ENCODE results near the gene OR52I2. TPM values are rescaled to one million over a fixed set of nuclear protein-coding genes. Genes with fewer than 3 reads are reported as not detected.

Gene OR52I2
- total RNA-seq (not detected), polyA plus RNA-seq (not detected)

DNA sequence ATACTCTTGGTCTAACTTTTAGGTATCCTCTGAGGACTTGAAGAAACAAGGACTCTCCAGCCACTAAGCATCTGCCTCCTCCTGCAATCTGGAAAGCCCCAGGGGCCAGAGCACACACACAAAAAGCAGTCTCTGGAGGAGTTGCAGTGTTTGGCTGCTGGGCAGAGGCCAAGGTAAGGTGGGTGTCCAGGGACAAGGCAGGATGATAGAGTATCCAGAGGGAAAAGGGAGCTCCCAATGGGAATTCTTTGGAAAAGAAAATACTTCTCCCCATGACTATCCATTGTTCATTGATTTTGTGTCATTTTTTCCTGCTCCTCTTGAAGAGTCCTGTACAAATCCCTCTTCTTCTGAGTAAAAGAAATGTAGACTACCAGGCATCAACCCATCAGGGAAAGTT is at the start of gene OR52I2:
Gene OR52I2, plus strand, starts transcription at position 301 of the 400 bp plus-strand sequence.
- H3K36me3 ChIP-seq (ENCODE audit: insufficient read depth, low read length): no peaks in the 10 kb centered on the region
- ChIA-PET CTCF (no interaction called here), POLR2A (no interaction called here)
- Mint-ChIP-seq H3K9me3 (peaks cover 0 to 1% (median 0%) of the 10 kb centered on the region in 5 donors), H3K4me3 (no peak within 1 kb of the TSS), H3K27ac (no peak within 1 kb of the TSS), H3K36me3 (peaks cover 0 to 4% (median 0%) of the 10 kb centered on the region in 3 donors), H3K4me1 (no peaks in the 10 kb centered on the region), H3K27me3 (peaks cover 7 to 66% of the 10 kb centered on the region in 2 donors)
- no peaks in the 10 kb centered on the region for H3K27me3 ChIP-seq (ENCODE audit: insufficient read depth, low read length, poor library complexity, severe bottlenecking)
- H3K4me3 ChIP-seq (ENCODE audit: low read length): no peak within 1 kb of the TSS
- H3K27ac ChIP-seq (ENCODE audit: low read depth, low read length): no peak within 1 kb of the TSS
- no peak for DNase-seq
- H3K4me1 ChIP-seq (ENCODE audit: insufficient read depth, low read length): no peaks in the 10 kb centered on the region
- no peaks in the 10 kb centered on the region for H3K9me3 ChIP-seq (ENCODE audit: low read length)

DNA sequence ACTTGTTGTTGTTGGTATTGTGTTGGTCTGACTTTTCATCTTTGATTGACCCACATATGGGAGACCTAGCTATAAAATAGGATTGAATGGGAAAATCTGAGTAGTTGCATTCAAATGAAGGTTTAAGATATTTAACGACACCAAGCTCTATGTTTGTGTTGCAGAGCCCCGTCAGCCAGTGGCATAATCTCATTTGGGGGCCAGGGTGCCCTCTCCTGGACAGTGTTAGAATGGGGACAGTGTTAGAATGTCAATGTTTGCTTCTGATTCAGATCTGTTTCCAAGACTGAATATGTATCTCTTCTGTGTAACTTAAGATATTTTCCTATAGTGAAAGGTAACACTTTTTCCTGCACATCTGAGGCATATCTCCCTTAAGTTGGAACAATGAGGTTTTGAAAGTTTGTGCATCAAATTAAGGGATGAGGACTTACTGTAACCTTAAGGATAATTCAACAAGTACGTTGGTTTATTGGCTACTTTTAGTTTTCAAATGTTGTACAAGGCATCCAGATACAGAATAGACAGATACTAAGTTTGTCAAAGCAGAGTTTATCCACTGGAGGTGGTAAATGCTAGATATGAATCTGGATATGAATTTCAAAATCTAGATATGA is 41.8 kb upstream of the OR52I2 start:
- H3K4me1 Mint-ChIP-seq: no peaks in the 10 kb centered on the region
- no peak overlapping the region for H3K27ac Mint-ChIP-seq
- H3K27me3 Mint-ChIP-seq: peaks cover 10 to 19% of the 10 kb centered on the region in 2 donors
- Histone ChIP-seq H3K27me3 (ENCODE audit: insufficient read depth, low read length, poor library complexity, severe bottlenecking) (no peaks in the 10 kb centered on the region), H3K4me3 (ENCODE audit: low read length) (no peak overlapping the region), H3K36me3 (ENCODE audit: insufficient read depth, low read length) (no peaks in the 10 kb centered on the region), H3K27ac (ENCODE audit: low read depth, low read length) (no peak overlapping the region), H3K4me1 (ENCODE audit: insufficient read depth, low read length) (no peaks in the 10 kb centered on the region), H3K9me3 (ENCODE audit: low read length) (no peaks in the 10 kb centered on the region)
- no peak overlapping the region for H3K4me3 Mint-ChIP-seq
- no peaks in the 10 kb centered on the region for H3K9me3 Mint-ChIP-seq
- POLR2A ChIA-PET: no interaction called here
- CTCF ChIA-PET: interaction anchor here (0.7 to 7.8 kb wide), 5 partner anchors 15 to 361 kb away, joined by 3 to 83 read pairs (median 4); no protein-coding TSS in a partner anchor
- H3K36me3 Mint-ChIP-seq: no peaks in the 10 kb centered on the region
- peak in 4 of 5 donors; percentile 6 to 23 (median 18) for DNase-seq

DNA sequence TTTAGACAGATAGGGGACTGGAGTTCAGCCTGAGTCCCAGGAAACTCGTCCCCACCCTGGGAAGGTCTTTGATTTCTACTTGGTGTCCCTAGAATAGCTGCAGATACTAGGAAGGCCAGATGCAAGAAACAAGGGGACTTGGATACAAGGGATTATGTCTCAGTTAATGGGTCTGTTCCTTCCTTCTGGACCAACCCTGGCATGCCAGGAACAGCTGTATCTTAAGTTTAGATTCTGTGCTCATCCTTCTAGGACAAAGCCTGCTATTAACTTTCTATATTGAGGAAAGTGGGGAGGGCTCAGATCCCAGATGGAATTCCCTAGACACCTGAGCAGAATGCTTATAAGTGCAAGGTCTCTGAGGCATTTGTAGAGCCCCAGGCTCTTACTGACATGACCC is 40.5 kb upstream of the OR52I2 start:
- Histone ChIP-seq H3K4me3 (ENCODE audit: low read length) (no peak overlapping the region), H3K9me3 (ENCODE audit: low read length) (no peaks in the 10 kb centered on the region), H3K27ac (ENCODE audit: low read depth, low read length) (no peak overlapping the region), H3K4me1 (ENCODE audit: insufficient read depth, low read length) (no peaks in the 10 kb centered on the region), H3K27me3 (ENCODE audit: insufficient read depth, low read length, poor library complexity, severe bottlenecking) (no peaks in the 10 kb centered on the region), H3K36me3 (ENCODE audit: insufficient read depth, low read length) (no peaks in the 10 kb centered on the region)
- Mint-ChIP-seq H3K9me3 (no peaks in the 10 kb centered on the region), H3K4me3 (no peak overlapping the region), H3K4me1 (no peaks in the 10 kb centered on the region), H3K36me3 (no peaks in the 10 kb centered on the region), H3K27ac (no peak overlapping the region), H3K27me3 (peaks cover 10 to 14% of the 10 kb centered on the region in 2 donors)
- no peak for DNase-seq
- ChIA-PET POLR2A (no interaction called here), CTCF (interaction anchor here (7.8 kb wide), 1 partner anchor 355 kb away, joined by 83 read pairs; no protein-coding TSS in a partner anchor)

DNA sequence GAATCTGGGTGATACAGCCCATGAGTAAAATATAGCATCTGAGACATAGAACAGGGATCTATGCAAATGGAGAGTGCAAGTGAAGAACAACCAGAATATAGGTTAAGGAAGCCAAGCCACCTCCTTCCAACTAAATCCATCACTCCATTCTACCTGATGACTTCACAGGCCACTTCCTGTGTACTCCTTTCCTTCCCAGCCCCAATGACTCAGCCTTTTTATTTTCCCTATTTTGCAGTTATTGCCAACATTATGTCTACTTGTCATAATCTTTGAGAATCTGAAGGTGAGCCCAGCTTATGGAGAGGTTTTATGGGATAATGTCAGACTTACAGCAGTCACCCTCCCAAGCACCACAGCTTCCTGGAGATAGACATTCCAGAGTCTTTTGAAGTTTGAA is 38.0 kb upstream of the OR52I2 start:
- Histone ChIP-seq H3K4me1 (ENCODE audit: insufficient read depth, low read length) (no peaks in the 10 kb centered on the region), H3K4me3 (ENCODE audit: low read length) (no peak overlapping the region), H3K9me3 (ENCODE audit: low read length) (no peaks in the 10 kb centered on the region), H3K27me3 (ENCODE audit: insufficient read depth, low read length, poor library complexity, severe bottlenecking) (no peaks in the 10 kb centered on the region), H3K27ac (ENCODE audit: low read depth, low read length) (no peak overlapping the region), H3K36me3 (ENCODE audit: insufficient read depth, low read length) (no peaks in the 10 kb centered on the region)
- no peak for DNase-seq
- ChIA-PET CTCF (interaction anchor here (7.8 kb wide), 1 partner anchor 358 kb away, joined by 83 read pairs; no protein-coding TSS in a partner anchor), POLR2A (no interaction called here)
- H3K9me3 Mint-ChIP-seq: no peaks in the 10 kb centered on the region
- H3K27ac Mint-ChIP-seq: no peak overlapping the region
- no peaks in the 10 kb centered on the region for H3K36me3 Mint-ChIP-seq
- H3K4me1 Mint-ChIP-seq: no peaks in the 10 kb centered on the region
- peaks cover 12 to 18% of the 10 kb centered on the region in 2 donors for H3K27me3 Mint-ChIP-seq
- H3K4me3 Mint-ChIP-seq: no peak overlapping the region

GRCh38 chr11:4544891-4545290 is 36.7 kb upstream of the OR52I2 start, which contains the start of gene OR52M1:
Gene OR52M1, plus strand, starts transcription at chr11:4545191. Its CDS starts 0 bp downstream, at chr11:4545191.
- H3K27ac Mint-ChIP-seq: peak within 1 kb of the TSS in 1 of 8 donors; percentile 16
- DNase-seq: no peak
- H3K9me3 Mint-ChIP-seq: no peaks in the 10 kb centered on the region
- H3K4me3 ChIP-seq (ENCODE audit: low read length): no peak within 1 kb of the TSS
- no peaks in the 10 kb centered on the region for H3K4me1 Mint-ChIP-seq
- no peaks in the 10 kb centered on the region for H3K36me3 Mint-ChIP-seq
- no peaks in the 10 kb centered on the region for H3K9me3 ChIP-seq (ENCODE audit: low read length)
- H3K4me1 ChIP-seq (ENCODE audit: insufficient read depth, low read length): no peaks in the 10 kb centered on the region
- peaks cover 10 to 20% of the 10 kb centered on the region in 2 donors for H3K27me3 Mint-ChIP-seq
- H3K27me3 ChIP-seq (ENCODE audit: insufficient read depth, low read length, poor library complexity, severe bottlenecking): no peaks in the 10 kb centered on the region
- ChIA-PET CTCF (interaction anchor here (7.8 kb wide), 1 partner anchor 359 kb away, joined by 83 read pairs; no protein-coding TSS in a partner anchor), POLR2A (no interaction called here)
- no peak within 1 kb of the TSS for H3K27ac ChIP-seq (ENCODE audit: low read depth, low read length)
- no peaks in the 10 kb centered on the region for H3K36me3 ChIP-seq (ENCODE audit: insufficient read depth, low read length)
- no peak within 1 kb of the TSS for H3K4me3 Mint-ChIP-seq

GRCh38 chr11:4546878-4547277 is 34.7 kb upstream of the OR52I2 start:
- H3K4me3 Mint-ChIP-seq: no peak overlapping the region

GRCh38 chr11:4547416-4547815 is 34.1 kb upstream of the OR52I2 start:
- Mint-ChIP-seq H3K4me1 (no peaks in the 10 kb centered on the region), H3K36me3 (no peaks in the 10 kb centered on the region), H3K27ac (no peak overlapping the region), H3K27me3 (peaks cover 9 to 24% of the 10 kb centered on the region in 2 donors), H3K9me3 (peaks cover 0 to 2% (median 0%) of the 10 kb centered on the region in 5 donors), H3K4me3 (no peak overlapping the region)
- Histone ChIP-seq H3K4me3 (ENCODE audit: low read length) (no peak overlapping the region), H3K27me3 (ENCODE audit: insufficient read depth, low read length, poor library complexity, severe bottlenecking) (no peaks in the 10 kb centered on the region), H3K36me3 (ENCODE audit: insufficient read depth, low read length) (no peaks in the 10 kb centered on the region), H3K27ac (ENCODE audit: low read depth, low read length) (no peak overlapping the region), H3K9me3 (ENCODE audit: low read length) (no peaks in the 10 kb centered on the region), H3K4me1 (ENCODE audit: insufficient read depth, low read length) (no peaks in the 10 kb centered on the region)
- ChIA-PET POLR2A (no interaction called here), CTCF (interaction anchor here (2.6 kb wide), 1 partner anchor 360 kb away, joined by 10 read pairs; no protein-coding TSS in a partner anchor)
- no peak for DNase-seq

More at GRCh38 chr11:4546878-4547277, 34.7 kb upstream of the OR52I2 start:
- Histone ChIP-seq H3K9me3 (ENCODE audit: low read length) (no peaks in the 10 kb centered on the region), H3K4me3 (ENCODE audit: low read length) (no peak overlapping the region), H3K4me1 (ENCODE audit: insufficient read depth, low read length) (no peaks in the 10 kb centered on the region), H3K27ac (ENCODE audit: low read depth, low read length) (no peak overlapping the region), H3K27me3 (ENCODE audit: insufficient read depth, low read length, poor library complexity, severe bottlenecking) (no peaks in the 10 kb centered on the region), H3K36me3 (ENCODE audit: insufficient read depth, low read length) (no peaks in the 10 kb centered on the region)
- peaks cover 0 to 2% (median 0%) of the 10 kb centered on the region in 5 donors for H3K9me3 Mint-ChIP-seq
- no peak for DNase-seq
- ChIA-PET POLR2A (no interaction called here), CTCF (interaction anchor here (2.6 kb wide), 1 partner anchor 359 kb away, joined by 10 read pairs; no protein-coding TSS in a partner anchor)
- H3K27me3 Mint-ChIP-seq: peaks cover 12 to 24% of the 10 kb centered on the region in 2 donors
- H3K36me3 Mint-ChIP-seq: no peaks in the 10 kb centered on the region
- H3K4me1 Mint-ChIP-seq: no peaks in the 10 kb centered on the region
- H3K27ac Mint-ChIP-seq: no peak overlapping the region

DNA sequence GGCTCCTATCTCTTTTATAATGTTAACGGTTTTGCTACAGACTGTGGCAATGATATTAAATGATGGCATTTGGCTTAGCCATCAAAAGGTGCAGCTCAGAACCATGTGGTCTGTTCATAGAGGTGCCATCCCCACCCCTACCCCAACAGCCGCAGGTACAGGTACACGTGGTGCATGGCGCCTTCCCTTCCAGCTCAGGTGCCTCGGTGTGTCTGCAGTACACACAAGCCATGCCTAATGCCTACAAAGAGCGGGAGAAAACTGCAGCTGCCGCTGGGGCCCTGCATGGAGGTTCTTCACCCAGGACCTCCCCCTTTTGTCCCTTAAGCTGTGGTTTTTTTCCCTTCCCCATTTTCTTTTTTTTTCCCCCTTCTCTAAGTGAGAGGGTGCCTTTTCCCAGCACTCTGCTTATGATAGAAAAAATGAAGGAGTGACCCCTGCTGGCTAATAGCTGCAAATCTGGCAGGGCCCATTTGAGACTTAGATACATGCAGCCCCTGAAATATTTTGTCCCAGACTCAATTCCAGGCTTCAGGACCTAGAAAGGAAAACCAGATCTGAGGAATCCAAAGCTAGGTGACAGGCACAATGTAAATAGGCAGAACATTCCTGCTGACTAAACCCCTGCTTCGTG is 30.1 kb upstream of the OR52I2 start:
- H3K9me3 Mint-ChIP-seq: peaks cover 0 to 2% (median 0%) of the 10 kb centered on the region in 5 donors
- Histone ChIP-seq H3K4me1 (ENCODE audit: insufficient read depth, low read length) (no peaks in the 10 kb centered on the region), H3K9me3 (ENCODE audit: low read length) (no peaks in the 10 kb centered on the region), H3K4me3 (ENCODE audit: low read length) (no peak overlapping the region), H3K36me3 (ENCODE audit: insufficient read depth, low read length) (no peaks in the 10 kb centered on the region), H3K27ac (ENCODE audit: low read depth, low read length) (no peak overlapping the region), H3K27me3 (ENCODE audit: insufficient read depth, low read length, poor library complexity, severe bottlenecking) (no peaks in the 10 kb centered on the region)
- ChIA-PET POLR2A (no interaction called here), CTCF (interaction anchor here (2.5 kb wide), 1 partner anchor 365 kb away, joined by 7 read pairs; no protein-coding TSS in a partner anchor)
- no peak overlapping the region for H3K27ac Mint-ChIP-seq
- H3K4me1 Mint-ChIP-seq: no peaks in the 10 kb centered on the region
- H3K27me3 Mint-ChIP-seq: peaks cover 18 to 54% of the 10 kb centered on the region in 2 donors
- H3K4me3 Mint-ChIP-seq: no peak overlapping the region
- H3K36me3 Mint-ChIP-seq: no peaks in the 10 kb centered on the region
- DNase-seq: no peak
